Panc1 (cell line): ENCODE measurements around the gene DCK.

Source experiments
- POLR2AphosphoS5 ChIP-seq: IDR thresholded peaks from 2 replicates; pipeline ENCODE4 v1.6.1; 2012; ENCODE audit warnings: mild to moderate bottlenecking, low read depth, low read length, moderate library complexity
- TCF7L2 ChIP-seq: IDR thresholded peaks from 2 replicates; pipeline ENCODE4 v1.6.1; 2011; ENCODE audit warnings: mild to moderate bottlenecking, low read depth, low read length, inconsistent platforms
- TF ChIP-seq, protein P1 (sequence below): fragments of 450-650 bp; IDR thresholded peaks from 2 replicates; pipeline ENCODE4 v1.5.1; 2017; ENCODE audit warnings: mild to moderate bottlenecking
- TF ChIP-seq, protein P2 (sequence below), 2 experiments: IDR thresholded peaks; 2 replicates each; pipeline ENCODE4 v1.6.1; 2011 to 2012; ENCODE audit warnings: low read depth in 2 of 2, control low read depth in 1 of 2, low read length in 1 of 2, mild to moderate bottlenecking in 1 of 2, moderate library complexity in 1 of 2; ENCODE audit not compliant: insufficient read depth in 1 of 2

DNA sequence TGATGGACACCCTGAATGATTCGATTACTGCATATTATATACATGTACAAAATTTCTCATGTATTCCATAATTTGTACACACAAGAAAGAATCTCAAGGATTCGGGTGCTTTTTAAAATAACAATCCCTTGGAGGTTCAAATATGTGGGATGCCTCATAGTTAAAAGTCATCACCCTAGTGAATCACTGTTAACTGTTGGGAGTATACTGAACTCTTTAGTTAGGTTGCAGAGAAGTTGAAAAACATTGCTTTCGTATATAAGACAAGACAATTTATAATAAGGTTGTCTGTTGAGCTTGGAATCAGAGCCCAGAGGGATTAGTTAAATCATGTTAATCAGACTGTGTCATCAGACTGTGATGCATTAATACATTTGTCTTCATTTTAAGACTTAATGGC, 15.6 kb downstream of the DCK start:
- TF ChIP-seq, protein P1, sequence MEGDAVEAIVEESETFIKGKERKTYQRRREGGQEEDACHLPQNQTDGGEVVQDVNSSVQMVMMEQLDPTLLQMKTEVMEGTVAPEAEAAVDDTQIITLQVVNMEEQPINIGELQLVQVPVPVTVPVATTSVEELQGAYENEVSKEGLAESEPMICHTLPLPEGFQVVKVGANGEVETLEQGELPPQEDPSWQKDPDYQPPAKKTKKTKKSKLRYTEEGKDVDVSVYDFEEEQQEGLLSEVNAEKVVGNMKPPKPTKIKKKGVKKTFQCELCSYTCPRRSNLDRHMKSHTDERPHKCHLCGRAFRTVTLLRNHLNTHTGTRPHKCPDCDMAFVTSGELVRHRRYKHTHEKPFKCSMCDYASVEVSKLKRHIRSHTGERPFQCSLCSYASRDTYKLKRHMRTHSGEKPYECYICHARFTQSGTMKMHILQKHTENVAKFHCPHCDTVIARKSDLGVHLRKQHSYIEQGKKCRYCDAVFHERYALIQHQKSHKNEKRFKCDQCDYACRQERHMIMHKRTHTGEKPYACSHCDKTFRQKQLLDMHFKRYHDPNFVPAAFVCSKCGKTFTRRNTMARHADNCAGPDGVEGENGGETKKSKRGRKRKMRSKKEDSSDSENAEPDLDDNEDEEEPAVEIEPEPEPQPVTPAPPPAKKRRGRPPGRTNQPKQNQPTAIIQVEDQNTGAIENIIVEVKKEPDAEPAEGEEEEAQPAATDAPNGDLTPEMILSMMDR = no peak
- TF ChIP-seq, protein P2, sequence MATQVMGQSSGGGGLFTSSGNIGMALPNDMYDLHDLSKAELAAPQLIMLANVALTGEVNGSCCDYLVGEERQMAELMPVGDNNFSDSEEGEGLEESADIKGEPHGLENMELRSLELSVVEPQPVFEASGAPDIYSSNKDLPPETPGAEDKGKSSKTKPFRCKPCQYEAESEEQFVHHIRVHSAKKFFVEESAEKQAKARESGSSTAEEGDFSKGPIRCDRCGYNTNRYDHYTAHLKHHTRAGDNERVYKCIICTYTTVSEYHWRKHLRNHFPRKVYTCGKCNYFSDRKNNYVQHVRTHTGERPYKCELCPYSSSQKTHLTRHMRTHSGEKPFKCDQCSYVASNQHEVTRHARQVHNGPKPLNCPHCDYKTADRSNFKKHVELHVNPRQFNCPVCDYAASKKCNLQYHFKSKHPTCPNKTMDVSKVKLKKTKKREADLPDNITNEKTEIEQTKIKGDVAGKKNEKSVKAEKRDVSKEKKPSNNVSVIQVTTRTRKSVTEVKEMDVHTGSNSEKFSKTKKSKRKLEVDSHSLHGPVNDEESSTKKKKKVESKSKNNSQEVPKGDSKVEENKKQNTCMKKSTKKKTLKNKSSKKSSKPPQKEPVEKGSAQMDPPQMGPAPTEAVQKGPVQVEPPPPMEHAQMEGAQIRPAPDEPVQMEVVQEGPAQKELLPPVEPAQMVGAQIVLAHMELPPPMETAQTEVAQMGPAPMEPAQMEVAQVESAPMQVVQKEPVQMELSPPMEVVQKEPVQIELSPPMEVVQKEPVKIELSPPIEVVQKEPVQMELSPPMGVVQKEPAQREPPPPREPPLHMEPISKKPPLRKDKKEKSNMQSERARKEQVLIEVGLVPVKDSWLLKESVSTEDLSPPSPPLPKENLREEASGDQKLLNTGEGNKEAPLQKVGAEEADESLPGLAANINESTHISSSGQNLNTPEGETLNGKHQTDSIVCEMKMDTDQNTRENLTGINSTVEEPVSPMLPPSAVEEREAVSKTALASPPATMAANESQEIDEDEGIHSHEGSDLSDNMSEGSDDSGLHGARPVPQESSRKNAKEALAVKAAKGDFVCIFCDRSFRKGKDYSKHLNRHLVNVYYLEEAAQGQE (IDR thresholded peaks at IDR 0.05; ENCODE audit: insufficient read depth in 1 of 2, low read depth in 2 of 2, low read length in 1 of 2) = no peak
- TF ChIP-seq POLR2AphosphoS5 (no peak), TCF7L2 (no peak)
